Stomach (tissue), 9 donors: Measurements from ENCODE around the gene NCOA1. TPM values are rescaled to one million over a fixed set of nuclear protein-coding genes. Genes with fewer than 3 reads are reported as not detected.
"Not testable (repeated sequence)": the region's sequence is repeated elsewhere in the genome, so short reads cannot be mapped to it uniquely, and the experiment has no call there.

Source experiments
- DNase-seq, 2 donors: peaks; one replicate each; pipeline versions ENCODE4 v3.0.0 to v3.0.0-alpha.2; 2013 to 2019
- H3K27ac ChIP-seq, 5 donors: fragments of 200-600 bp in 4 of 5; sonication (generic) in 4 of 5; one replicate each; pipeline ENCODE4 v1.5.1; 2013 to 2019; ENCODE audit warnings: mild to moderate bottlenecking in 1 of 5, moderate library complexity in 1 of 5
- H3K27me3 ChIP-seq, 3 donors: fragments of 200-600 bp; sonication (generic); one replicate each; pipeline ENCODE4 v1.5.1; 2017 to 2019; ENCODE audit warnings: mixed run types in 1 of 3
- H3K36me3 ChIP-seq, 4 donors: fragments of 200-600 bp; sonication (generic); 1 replicate in 3 of 4; 2 replicates in 1 of 4; pipeline ENCODE4 v1.5.1; 2016 to 2019
- H3K4me1 ChIP-seq, 4 donors: fragments of 200-600 bp; sonication (generic); one replicate each; pipeline ENCODE4 v1.5.1; 2016 to 2019
- H3K4me3 ChIP-seq, 4 donors: fragments of 200-600 bp; sonication (generic) in 3 of 4; one replicate each; pipeline ENCODE4 v1.5.1; 2016 to 2019; ENCODE audit warnings: mild to moderate bottlenecking in 1 of 4
- H3K9me3 ChIP-seq, 4 donors: fragments of 200-600 bp; sonication (generic); one replicate each; pipeline ENCODE4 v1.5.1; 2016 to 2019
- EP300 ChIP-seq: sonication (generic); formaldehyde crosslinking; IDR thresholded peaks from one replicate; pipeline ENCODE4 v1.6.1; 2017; ENCODE audit warnings: antibody characterized with exemption
- POLR2A ChIP-seq, 4 donors: fragments of 450-650 bp; IDR thresholded peaks; one replicate each; pipeline ENCODE4 v1.6.1; 2016; ENCODE audit warnings: antibody characterized with exemption in 4 of 4, control low read depth in 2 of 4, mild to moderate bottlenecking in 1 of 4, moderate library complexity in 1 of 4
- POLR2AphosphoS5 ChIP-seq, 3 donors: sonication (generic); formaldehyde crosslinking; IDR thresholded peaks; one replicate each; pipeline ENCODE4 v1.6.1; 2016; ENCODE audit warnings: antibody characterized with exemption in 3 of 3
- WGBS, 5 donors: extraction: QIAGEN DNeasy Blood & Tissue Kit in 3 of 5; methylation state at CpG; one replicate each; pipeline versions ENCODE4 v1.1.5 to v1.1.7; 2013 to 2018; 5-methylcytosine and 5-hydroxymethylcytosine counted together
- intact Hi-C: fragments of 100-400 bp; cut with DNase I; formaldehyde crosslinking; loops from one replicate; pipeline ENCODE4 v1.15.1; 2023; ENCODE audit warnings: low total_unique reads
- polyA plus RNA-seq, 3 donors: library from polyadenylated mRNA; stranded (reverse); fragments of 200-250 nt; gene quantifications; one replicate each; pipeline ENCODE4 v1.2.3, GENCODE V29; 2013
- total RNA-seq, 5 donors: library from RNA; depleted of rRNA; stranded (reverse); fragments of >200 nt; gene quantifications; one replicate each; pipeline versions ENCODE4 v1.1.0 to v1.2.3, GENCODE V29; 2014 to 2016
- TF ChIP-seq, protein P1 (sequence below), 7 experiments: fragments of 450-650 bp in 4 of 7; fragments of 200-600 bp in 3 of 7; sonication (generic) in 3 of 7; IDR thresholded peaks; one replicate each; pipeline ENCODE4 v1.5.1; 2016 to 2019; ENCODE audit warnings: antibody characterized with exemption in 7 of 7, control low read depth in 2 of 7, mild to moderate bottlenecking in 1 of 7
- donor health status: healthy with polysubstance abuse.
- donor health status: Bipolar disorder and iron deficiency.
- donor health status: healthy.

NCOA1 gene
- total and polyA plus RNA-seq, 8 donors = 7.3 to 223 (median 34.8) TPM

- no peaks in the 10 kb centered on the region for H3K27me3 ChIP-seq
- no peak overlapping the region for H3K4me3 ChIP-seq
- H3K4me1 ChIP-seq = no peaks in the 10 kb centered on the region
- H3K9me3 ChIP-seq = no peaks in the 10 kb centered on the region
- 79 to 87% (median 79%) methylated on average over 7 of the region's 7 CpGs for WGBS, 5 donors
- H3K27ac ChIP-seq = no peak overlapping the region
- no peaks in the 10 kb centered on the region for H3K36me3 ChIP-seq
- TF ChIP-seq, protein P1, sequence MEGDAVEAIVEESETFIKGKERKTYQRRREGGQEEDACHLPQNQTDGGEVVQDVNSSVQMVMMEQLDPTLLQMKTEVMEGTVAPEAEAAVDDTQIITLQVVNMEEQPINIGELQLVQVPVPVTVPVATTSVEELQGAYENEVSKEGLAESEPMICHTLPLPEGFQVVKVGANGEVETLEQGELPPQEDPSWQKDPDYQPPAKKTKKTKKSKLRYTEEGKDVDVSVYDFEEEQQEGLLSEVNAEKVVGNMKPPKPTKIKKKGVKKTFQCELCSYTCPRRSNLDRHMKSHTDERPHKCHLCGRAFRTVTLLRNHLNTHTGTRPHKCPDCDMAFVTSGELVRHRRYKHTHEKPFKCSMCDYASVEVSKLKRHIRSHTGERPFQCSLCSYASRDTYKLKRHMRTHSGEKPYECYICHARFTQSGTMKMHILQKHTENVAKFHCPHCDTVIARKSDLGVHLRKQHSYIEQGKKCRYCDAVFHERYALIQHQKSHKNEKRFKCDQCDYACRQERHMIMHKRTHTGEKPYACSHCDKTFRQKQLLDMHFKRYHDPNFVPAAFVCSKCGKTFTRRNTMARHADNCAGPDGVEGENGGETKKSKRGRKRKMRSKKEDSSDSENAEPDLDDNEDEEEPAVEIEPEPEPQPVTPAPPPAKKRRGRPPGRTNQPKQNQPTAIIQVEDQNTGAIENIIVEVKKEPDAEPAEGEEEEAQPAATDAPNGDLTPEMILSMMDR (IDR thresholded peaks at IDR 0.05) = no peak
- no peak for TF ChIP-seq POLR2AphosphoS5 (IDR thresholded peaks at IDR 0.05)
- intact Hi-C loops = no loop called here
- no peak for DNase-seq
Measured at GRCh38 chr2:24466871-24467870, 23.9 kb upstream of the NCOA1 start.

- DNase-seq, H3K36me3 ChIP-seq, H3K27me3 ChIP-seq, H3K27ac ChIP-seq, H3K4me1 ChIP-seq, intact Hi-C loops, H3K9me3 ChIP-seq, H3K4me3 ChIP-seq: not testable (repeated sequence)
- 89 to 95% (median 93%) methylated on average over 1 of the region's 1 CpG for WGBS, 5 donors
Measured at GRCh38 chr2:24468453-24468852, 22.6 kb upstream of the NCOA1 start.

GRCh38 chr2:24469148-24469650 is 21.9 kb upstream of the NCOA1 start:
- intact Hi-C loops = no loop called here
- no peak overlapping the region for H3K4me3 ChIP-seq
- TF ChIP-seq POLR2AphosphoS5 (IDR thresholded peaks at IDR 0.05) = no peak
- no peak for TF ChIP-seq EP300
- WGBS, 5 donors = 67 to 88% (median 84%) methylated on average over 2 of the region's 2 CpGs
- H3K4me1 ChIP-seq = no peaks in the 10 kb centered on the region
- H3K9me3 ChIP-seq = no peaks in the 10 kb centered on the region
- no peak overlapping the region for H3K27ac ChIP-seq
- no peak for DNase-seq
- no peaks in the 10 kb centered on the region for H3K27me3 ChIP-seq
- no peaks in the 10 kb centered on the region for H3K36me3 ChIP-seq

DNA sequence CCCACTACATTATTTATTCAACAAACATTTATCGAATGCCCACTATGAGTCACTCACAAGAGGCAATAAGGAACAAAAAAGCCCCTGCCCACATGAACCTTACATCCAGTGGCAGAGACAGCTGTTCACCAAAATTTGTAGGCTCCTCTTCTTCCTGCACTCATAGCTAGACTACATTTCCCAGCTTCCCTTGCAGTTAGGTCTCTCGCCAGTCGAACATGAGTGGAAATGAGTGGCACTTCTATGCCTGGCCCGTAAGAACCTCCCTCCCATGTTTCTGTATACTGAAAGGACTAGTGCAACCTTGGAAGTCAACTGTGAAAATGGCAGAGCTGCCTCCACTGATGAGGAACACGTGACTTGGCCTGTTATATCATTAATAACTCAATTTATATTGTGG is 19.4 kb upstream of the NCOA1 start:
- intact Hi-C loops = no loop called here
- no peaks in the 10 kb centered on the region for H3K9me3 ChIP-seq
- no peaks in the 10 kb centered on the region for H3K4me1 ChIP-seq
- no peak overlapping the region for H3K27ac ChIP-seq
- TF ChIP-seq, protein P1 (IDR thresholded peaks at IDR 0.05) = no peak
- TF ChIP-seq EP300 (no peak), POLR2AphosphoS5 (IDR thresholded peaks at IDR 0.05) (no peak), POLR2A (IDR thresholded peaks at IDR 0.05) (no peak)
- H3K27me3 ChIP-seq = no peaks in the 10 kb centered on the region
- 59 to 71% (median 60%) methylated on average over 5 of the region's 5 CpGs for WGBS, 5 donors
- H3K36me3 ChIP-seq = no peaks in the 10 kb centered on the region
- H3K4me3 ChIP-seq = no peak overlapping the region
- DNase-seq = no peak

GRCh38 chr2:24472416-24472815 is 18.6 kb upstream of the NCOA1 start:
- no peak for TF ChIP-seq POLR2AphosphoS5 (IDR thresholded peaks at IDR 0.05)
- TF ChIP-seq, protein P1 (IDR thresholded peaks at IDR 0.05) = no peak
- TF ChIP-seq EP300 = no peak
- no peak for TF ChIP-seq POLR2A (IDR thresholded peaks at IDR 0.05)
- no peak for DNase-seq
- Histone ChIP-seq H3K27me3 (no peaks in the 10 kb centered on the region), H3K4me3 (no peak overlapping the region), H3K27ac (no peak overlapping the region), H3K4me1 (no peaks in the 10 kb centered on the region), H3K9me3 (no peaks in the 10 kb centered on the region), H3K36me3 (no peaks in the 10 kb centered on the region)
- 50 to 100% (median 95%) methylated on average over 1 of the region's 1 CpG for WGBS, 5 donors
- intact Hi-C loops = no loop called here
